ENCODE measurements around the gene NRXN3.

The NRXN3 gene

DNA sequence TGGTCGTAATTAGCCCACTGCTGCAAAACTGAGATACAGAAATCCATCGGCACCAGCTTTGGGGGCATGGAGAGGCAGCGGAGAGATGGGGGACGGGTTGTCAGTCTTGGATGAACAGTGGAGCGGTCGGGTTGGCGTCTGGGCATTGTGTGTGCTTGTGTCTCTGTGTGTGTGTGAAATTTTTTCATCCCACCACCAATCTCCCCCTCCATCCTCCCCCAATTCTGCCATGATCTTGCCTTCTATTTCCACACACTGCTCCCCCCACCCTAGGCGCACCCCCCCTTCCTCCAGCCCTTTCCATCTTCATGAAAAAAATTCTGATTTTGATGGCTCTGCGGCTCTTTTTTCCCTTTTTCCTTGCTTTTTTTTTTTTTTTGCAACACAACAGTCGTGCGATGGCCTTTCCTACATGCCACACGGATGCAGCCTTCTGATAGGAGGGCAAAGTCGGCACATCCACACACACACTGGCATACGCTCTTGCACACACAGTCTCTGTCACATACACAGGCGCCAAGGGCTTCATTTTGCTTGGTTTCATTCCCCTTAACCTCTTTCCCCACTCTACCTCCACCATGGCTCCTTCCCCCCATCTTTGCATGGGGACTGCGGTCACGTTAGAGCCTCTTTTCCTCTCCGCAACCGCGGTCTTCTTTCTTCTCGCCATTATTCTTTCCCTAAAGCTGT, 3.3 kb downstream of the NRXN3 start:
- no peak for DNase-seq (ENCODE audit: extremely low read depth, low read depth)
- TF ChIP-seq CTCF (IDR thresholded peaks at IDR 0.05; ENCODE audit: low read depth, low read length): no peak

DNA sequence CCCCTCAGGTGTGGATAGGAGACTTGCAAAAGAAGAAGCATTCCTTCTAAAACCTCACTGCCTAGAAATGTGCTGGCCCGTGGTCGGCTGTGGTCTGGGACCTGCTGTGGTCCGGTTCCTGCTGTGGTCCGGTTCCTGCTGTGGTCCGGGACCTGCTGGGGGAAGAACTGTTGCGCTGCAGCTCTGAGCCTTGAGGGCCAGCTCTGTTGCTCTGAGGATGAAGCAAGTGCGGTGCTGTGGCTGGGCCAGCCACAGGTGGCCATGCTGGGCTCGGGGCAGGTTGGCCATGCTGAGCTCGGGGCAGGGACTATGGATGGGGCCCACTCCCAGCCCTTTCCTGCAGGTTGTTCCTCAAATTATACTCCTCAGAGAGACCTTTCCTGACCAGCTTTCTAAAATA, 5.2 kb downstream of the NRXN3 start:
- DNase-seq (ENCODE audit: extremely low read depth, low read depth): no peak
- no peak for TF ChIP-seq CTCF (IDR thresholded peaks at IDR 0.05; ENCODE audit: low read depth, low read length)

- no peak for DNase-seq (ENCODE audit: extremely low read depth, low read depth)
- no peak for TF ChIP-seq CTCF (IDR thresholded peaks at IDR 0.05; ENCODE audit: low read depth, low read length)
Measured at GRCh38 chr14:78178071-78178470, 7.9 kb downstream of the NRXN3 start.

GRCh38 chr14:78178971-78179370, 8.8 kb downstream of the NRXN3 start:
- DNase-seq (ENCODE audit: extremely low read depth, low read depth): no peak
- TF ChIP-seq CTCF (IDR thresholded peaks at IDR 0.05; ENCODE audit: low read depth, low read length): no peak

DNA sequence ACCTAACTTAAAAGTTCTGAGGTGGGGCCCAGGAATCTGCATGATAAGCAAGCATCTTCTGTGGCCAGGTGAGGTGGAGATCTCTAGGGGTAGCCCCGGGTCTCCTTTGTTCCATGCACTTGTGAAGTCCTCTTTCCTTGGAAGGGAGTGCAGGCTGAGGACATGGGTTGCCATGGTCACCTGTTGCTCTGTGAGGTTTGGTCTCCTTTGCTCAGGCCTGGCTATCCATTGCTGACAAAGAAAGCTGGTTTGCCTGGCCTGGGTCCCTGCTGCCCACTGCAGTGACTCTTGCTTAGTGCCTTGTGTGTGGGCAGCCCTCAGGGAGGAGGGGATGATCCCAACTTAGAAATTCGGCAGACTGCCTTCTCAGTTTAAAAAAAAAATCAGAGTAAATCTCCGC, 11.1 kb downstream of the NRXN3 start:
- no peak for DNase-seq (ENCODE audit: extremely low read depth, low read depth)
- TF ChIP-seq CTCF (IDR thresholded peaks at IDR 0.05; ENCODE audit: low read depth, low read length): no peak

GRCh38 chr14:78182722-78183121, 12.5 kb downstream of the NRXN3 start:
- DNase-seq (ENCODE audit: extremely low read depth, low read depth): no peak
- TF ChIP-seq CTCF (IDR thresholded peaks at IDR 0.05; ENCODE audit: low read depth, low read length): no peak

DNA sequence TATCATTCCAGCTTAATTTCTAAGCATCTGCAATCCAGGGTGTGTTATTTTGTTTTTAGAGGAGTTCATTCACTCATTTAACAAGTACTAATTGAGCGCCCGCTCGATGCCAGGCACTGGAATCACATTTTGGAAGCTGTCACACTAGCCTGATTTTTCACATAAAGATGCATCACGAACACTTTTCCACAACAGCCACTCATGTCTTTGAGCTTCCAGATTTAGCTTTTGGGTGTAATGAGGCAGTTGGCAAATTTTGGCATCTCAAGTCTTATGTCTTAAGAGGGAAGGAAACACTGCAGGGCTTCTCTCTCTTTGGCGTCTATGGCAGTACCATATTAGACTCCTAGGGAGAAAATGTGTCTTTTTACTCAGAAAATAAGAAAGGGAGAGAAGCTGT, 14.0 kb downstream of the NRXN3 start:
- TF ChIP-seq CTCF (IDR thresholded peaks at IDR 0.05; ENCODE audit: low read depth, low read length): no peak
- DNase-seq (ENCODE audit: extremely low read depth, low read depth): no peak
